ENCODE results near the gene PAPOLG. TPM values are rescaled to one million over a fixed set of nuclear protein-coding genes. Genes with fewer than 3 reads are reported as not detected.

PAPOLG gene
- total RNA-seq, 2 donors from 2014 or later: 8.5 to 12.0 TPM

- no peak overlapping the region for H3K4me3 ChIP-seq
- no peak for DNase-seq
- H3K27me3 ChIP-seq: no peaks in the 10 kb centered on the region
- no peaks in the 10 kb centered on the region for H3K9me3 ChIP-seq
- no peaks in the 10 kb centered on the region for H3K4me1 ChIP-seq
- no peak overlapping the region for H3K9ac ChIP-seq (ENCODE audit: low read depth in 2 of 2, low read length in 2 of 2)
- H3K36me3 ChIP-seq: no peaks in the 10 kb centered on the region
- intact Hi-C loops (cut with DNase I): no loop called here
- no peak for TF ChIP-seq CTCF (IDR thresholded peaks at IDR 0.05)
- no peak overlapping the region for H3K27ac ChIP-seq
These were observed 83.2 kb downstream of the PAPOLG start for GRCh38 chr2:60839126-60839813.

- H3K4me3 ChIP-seq: no peak overlapping the region
- no peaks in the 10 kb centered on the region for H3K36me3 ChIP-seq
- TF ChIP-seq CTCF (IDR thresholded peaks at IDR 0.05): no peak
- intact Hi-C loops (cut with DNase I): no loop called here
- H3K27me3 ChIP-seq: no peaks in the 10 kb centered on the region
- no peak overlapping the region for H3K27ac ChIP-seq
- no peak for DNase-seq
- H3K4me1 ChIP-seq: no peaks in the 10 kb centered on the region
- no peaks in the 10 kb centered on the region for H3K9me3 ChIP-seq
- no peak overlapping the region for H3K9ac ChIP-seq (ENCODE audit: low read depth in 2 of 2, low read length in 2 of 2)
These were observed 84.8 kb downstream of the PAPOLG start for GRCh38 chr2:60840880-60841279.

GRCh38 chr2:60843006-60843405 is 86.9 kb downstream of the PAPOLG start:
- TF ChIP-seq CTCF (IDR thresholded peaks at IDR 0.05): no peak
- Histone ChIP-seq H3K9ac (ENCODE audit: low read depth in 2 of 2, low read length in 2 of 2) (no peak overlapping the region), H3K4me1 (no peaks in the 10 kb centered on the region), H3K4me3 (no peak overlapping the region), H3K9me3 (no peaks in the 10 kb centered on the region), H3K27ac (no peak overlapping the region), H3K27me3 (no peaks in the 10 kb centered on the region), H3K36me3 (no peaks in the 10 kb centered on the region)
- intact Hi-C loops (cut with DNase I): no loop called here
- no peak for DNase-seq

GRCh38 chr2:60844105-60844504 is 88.0 kb downstream of the PAPOLG start:
- Histone ChIP-seq H3K4me1 (no peaks in the 10 kb centered on the region), H3K27ac (no peak overlapping the region), H3K36me3 (no peaks in the 10 kb centered on the region), H3K9me3 (no peaks in the 10 kb centered on the region), H3K9ac (ENCODE audit: low read depth in 2 of 2, low read length in 2 of 2) (no peak overlapping the region), H3K4me3 (no peak overlapping the region), H3K27me3 (no peaks in the 10 kb centered on the region)
- no peak for TF ChIP-seq CTCF (IDR thresholded peaks at IDR 0.05)
- DNase-seq: no peak
- intact Hi-C loops (cut with DNase I): no loop called here

- Histone ChIP-seq H3K27me3 (no peaks in the 10 kb centered on the region), H3K9me3 (no peaks in the 10 kb centered on the region), H3K4me3 (no peak overlapping the region), H3K4me1 (no peaks in the 10 kb centered on the region), H3K9ac (ENCODE audit: low read depth in 2 of 2, low read length in 2 of 2) (no peak overlapping the region), H3K27ac (no peak overlapping the region), H3K36me3 (no peaks in the 10 kb centered on the region)
- no peak for DNase-seq
- TF ChIP-seq CTCF (IDR thresholded peaks at IDR 0.05): no peak
- intact Hi-C loops (cut with DNase I): no loop called here
These were observed 91.8 kb downstream of the PAPOLG start for GRCh38 chr2:60847854-60848253.

Other genes with a start within 250 kb of the PAPOLG start
- 10 to 100 TPM; 22.9 to 27.1 TPM for gene BCL11A, start 202.6 kb upstream of the PAPOLG start, total RNA-seq
- gene REL, start 125.3 kb downstream of the PAPOLG start, total RNA-seq: 10 to 100 TPM; 11.1 to 31.5 TPM